ENCODE measurements around the gene BHLHA15. TPM values are rescaled to one million over a fixed set of nuclear protein-coding genes. Genes with fewer than 3 reads are reported as not detected.

Gene BHLHA15
- polyA plus RNA-seq, 3 donors, result not detected

- Mint-ChIP-seq H3K9me3 (peaks cover 0 to 3% (median 0%) of the 10 kb centered on the region in 7 donors), H3K27ac (peak overlapping the region in 4 of 7 donors; percentile 32 to 66 (median 34)), H3K4me3 (no peak overlapping the region), H3K27me3 (ENCODE audit: low read depth in 3 of 3) (peaks cover 0 to 3% (median 0%) of the 10 kb centered on the region in 3 donors), H3K36me3 (peaks cover 23 to 49% of the 10 kb centered on the region in 2 donors), H3K4me1 (peaks cover 33% of the 10 kb centered on the region)
- Histone ChIP-seq H2AFZ (ENCODE audit: insufficient read depth, low read depth, low read length, poor library complexity, severe bottlenecking) (no peak overlapping the region), H3K27me3 (ENCODE audit: control insufficient read depth in 2 of 2, insufficient read depth in 2 of 2, low read length in 2 of 2) (no peaks in the 10 kb centered on the region), H4K20me1 (ENCODE audit: insufficient read depth, low read length) (peaks cover 22% of the 10 kb centered on the region), H3K27ac (ENCODE audit: low read depth in 1 of 2, low read length in 2 of 2) (no peak overlapping the region), H3K9me3 (replicated peaks in 1 of 2; ENCODE audit: control insufficient read depth in 1 of 2, insufficient read depth in 1 of 2, low read length in 2 of 2) (no peaks in the 10 kb centered on the region), H3K79me2 (ENCODE audit: insufficient read depth, low read length) (peaks cover 40% of the 10 kb centered on the region), H3K4me1 (ENCODE audit: control insufficient read depth in 1 of 2, insufficient read depth in 2 of 2, low read length in 2 of 2) (peaks cover 30 to 32% of the 10 kb centered on the region in 2 donors), H3K36me3 (replicated peaks in 1 of 2; ENCODE audit: control insufficient read depth in 1 of 2, insufficient read depth in 2 of 2, low read length in 2 of 2) (peaks cover 15 to 23% of the 10 kb centered on the region in 2 donors), H3K4me3 (replicated peaks in 1 of 3; ENCODE audit: low read depth in 2 of 3, low read length in 3 of 3) (no peak overlapping the region), H3K4me2 (replicated peaks; ENCODE audit: extremely low read depth, low read length, poor library complexity, severe bottlenecking) (no peak overlapping the region), H3K9ac (ENCODE audit: insufficient read depth, low read length, poor library complexity, severe bottlenecking) (no peak overlapping the region)
- 100% methylated on average over 5 of the region's 11 CpGs for WGBS (ENCODE audit: insufficient coverage)
- intact Hi-C loops (cut with micrococcal nuclease), result loop anchor here (5.0 to 10.0 kb wide), 2 partner anchors 32 to 120 kb away; no protein-coding TSS in a partner anchor
- no peak for DNase-seq
- TF ChIP-seq CTCF (IDR thresholded peaks at IDR 0.05), result no peak
These were observed 43.8 kb downstream of the BHLHA15 start for GRCh38 chr7:98254951-98255610.

DNA sequence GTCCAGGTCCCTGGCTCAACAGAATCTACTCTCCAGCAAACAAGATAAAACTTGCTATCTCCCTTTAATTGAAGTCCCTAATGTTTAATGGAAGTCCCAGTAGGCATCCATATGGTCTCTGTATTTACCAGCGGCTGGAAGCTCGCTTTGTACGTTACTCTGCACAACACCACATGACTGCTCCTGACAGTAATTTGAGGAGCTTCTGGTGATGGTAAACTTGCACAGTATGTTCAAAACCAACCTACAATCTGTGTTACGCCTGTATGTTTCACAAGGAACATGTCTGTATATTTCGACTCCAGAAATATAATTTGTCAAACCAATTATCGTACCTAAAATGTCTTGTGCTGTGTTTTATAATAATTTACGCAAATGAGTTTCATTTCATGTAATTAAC, 45.2 kb downstream of the BHLHA15 start:
- peaks cover 16 to 18% of the 10 kb centered on the region in 2 donors for H3K4me1 ChIP-seq (ENCODE audit: control insufficient read depth in 1 of 2, insufficient read depth in 2 of 2, low read length in 2 of 2)
- peaks cover 37% of the 10 kb centered on the region for H3K79me2 ChIP-seq (ENCODE audit: insufficient read depth, low read length)
- peaks cover 24% of the 10 kb centered on the region for H4K20me1 ChIP-seq (ENCODE audit: insufficient read depth, low read length)
- H3K27ac Mint-ChIP-seq, result peak overlapping the region in 1 of 7 donors; percentile 68
- no CpG with 5 or more reads among the region's 7 CpGs for WGBS (ENCODE audit: insufficient coverage)
- H3K36me3 Mint-ChIP-seq, result peaks cover 28 to 52% of the 10 kb centered on the region in 2 donors
- H2AFZ ChIP-seq (ENCODE audit: insufficient read depth, low read depth, low read length, poor library complexity, severe bottlenecking), result no peak overlapping the region
- intact Hi-C loops (cut with micrococcal nuclease), result loop anchor here in 1 of 2 donors (10.0 kb wide), 1 partner anchor 122 kb away; no protein-coding TSS in a partner anchor
- H3K4me3 Mint-ChIP-seq, result no peak overlapping the region
- no peak for TF ChIP-seq CTCF (IDR thresholded peaks at IDR 0.05)
- DNase-seq, result no peak
- H3K36me3 ChIP-seq (replicated peaks in 1 of 2; ENCODE audit: control insufficient read depth in 1 of 2, insufficient read depth in 2 of 2, low read length in 2 of 2), result peaks cover 18 to 37% of the 10 kb centered on the region in 2 donors
- no peaks in the 10 kb centered on the region for H3K27me3 ChIP-seq (ENCODE audit: control insufficient read depth in 2 of 2, insufficient read depth in 2 of 2, low read length in 2 of 2)
- no peak overlapping the region for H3K9ac ChIP-seq (ENCODE audit: insufficient read depth, low read length, poor library complexity, severe bottlenecking)
- H3K27ac ChIP-seq (ENCODE audit: low read depth in 1 of 2, low read length in 2 of 2), result no peak overlapping the region
- no peaks in the 10 kb centered on the region for H3K9me3 ChIP-seq (replicated peaks in 1 of 2; ENCODE audit: control insufficient read depth in 1 of 2, insufficient read depth in 1 of 2, low read length in 2 of 2)
- peaks cover 0 to 4% (median 0%) of the 10 kb centered on the region in 7 donors for H3K9me3 Mint-ChIP-seq
- H3K4me1 Mint-ChIP-seq, result peaks cover 21% of the 10 kb centered on the region
- no peak overlapping the region for H3K4me2 ChIP-seq (replicated peaks; ENCODE audit: extremely low read depth, low read length, poor library complexity, severe bottlenecking)
- H3K27me3 Mint-ChIP-seq (ENCODE audit: low read depth in 3 of 3), result peaks cover 0 to 3% (median 0%) of the 10 kb centered on the region in 3 donors
- H3K4me3 ChIP-seq (replicated peaks in 1 of 3; ENCODE audit: low read depth in 2 of 3, low read length in 3 of 3), result no peak overlapping the region
